Right lobe of liver (tissue), 4 donors: Measurements from ENCODE around the gene KIF3B.

ENCODE experiments used
- CTCF ChIP-seq, 4 donors: fragments of 200-600 bp in 3 of 4; fragments of 450-650 bp in 1 of 4; IDR thresholded peaks; one replicate each; pipeline versions ENCODE4 v1.5.1 to v1.8.0; 2016 to 2022; ENCODE audit warnings: antibody characterized with exemption in 4 of 4, mild to moderate bottlenecking in 2 of 4
- POLR2A ChIP-seq: fragments of 450-650 bp; IDR thresholded peaks from one replicate; pipeline ENCODE4 v1.6.1; 2017; ENCODE audit warnings: antibody characterized with exemption, mild to moderate bottlenecking
- donor health status: DM: no; HTN: no; CAD: no.
- donor health status: DM: no; HTN: no; CAD: no.
- donor health status: DM: no; HTN: yes; CAD: no.

DNA sequence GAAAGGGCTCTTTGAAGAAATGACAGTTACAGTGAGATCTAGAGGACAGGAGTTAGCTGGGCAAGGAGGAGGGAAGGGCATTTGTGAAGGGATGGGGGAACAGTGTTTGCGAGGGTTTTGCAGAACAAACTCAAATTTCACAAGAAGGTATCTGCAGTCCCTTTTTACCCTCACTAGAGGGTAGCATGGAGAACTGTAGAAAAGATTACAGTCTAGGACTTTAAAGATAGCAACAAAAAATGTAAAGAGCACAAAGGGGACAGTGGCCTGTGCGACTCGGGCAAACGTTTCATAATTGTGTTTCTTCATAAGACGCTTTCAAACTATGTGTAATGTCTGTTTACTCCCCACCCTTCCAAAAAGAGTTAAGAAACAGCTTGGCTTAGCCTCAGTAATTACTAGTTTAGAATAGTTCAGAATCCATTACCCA is 59.5 kb downstream of the KIF3B start:
- TF ChIP-seq CTCF (IDR thresholded peaks at IDR 0.05) (peak; percentile 60 to 67 (median 62)), POLR2A (no peak)
